ENCODE data around the gene EPHA6.

DNA sequence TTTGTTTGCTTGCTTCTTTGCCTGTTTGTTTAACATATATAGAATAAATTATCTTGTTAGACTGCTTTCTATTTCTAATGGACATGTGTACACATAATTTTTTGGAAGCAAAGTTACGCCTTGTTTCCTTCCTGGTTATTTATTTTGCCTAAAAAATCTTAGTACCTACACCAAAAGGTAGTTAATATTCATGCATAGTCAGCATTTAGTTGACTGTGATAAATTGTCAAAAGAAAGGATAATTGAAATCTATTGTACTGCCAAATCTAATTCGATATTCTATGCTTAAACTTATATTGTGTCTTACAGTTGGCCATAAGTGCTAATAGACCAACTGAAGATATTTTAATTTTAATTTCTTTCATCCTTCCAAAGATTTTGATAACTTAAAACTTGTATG, 716.3 kb downstream of the EPHA6 start:
- TF ChIP-seq FOXM1 (IDR thresholded peaks at IDR 0.05; ENCODE audit: borderline replicate concordance), result no peak
- TF ChIP-seq SP1 (IDR thresholded peaks at IDR 0.05), result no peak
- no peak for TF ChIP-seq SUZ12 (IDR thresholded peaks at IDR 0.05)
- no peak for TF ChIP-seq LEF1 (IDR thresholded peaks at IDR 0.05; ENCODE audit: borderline replicate concordance)

All from HEK293T (cell line).